CD14-positive monocyte (primary cell): ENCODE results near the gene MLC1. TPM values are rescaled to one million over a fixed set of nuclear protein-coding genes. Genes with fewer than 3 reads are reported as not detected.

Source experiments
- DNase-seq, 3 donors: peaks; one replicate each; pipeline ENCODE4 v3.0.0-alpha.2; 2011 to 2022
- H2AFZ ChIP-seq: 2 replicates; pipeline ENCODE4 v1.6.0; 2012; ENCODE audit warnings: mild to moderate bottlenecking, low read depth, low read length, inconsistent platforms; ENCODE audit not compliant: insufficient read depth, poor library complexity, severe bottlenecking
- H3K27ac ChIP-seq, 2 donors: 1 replicate in 1 of 2; 2 replicates in 1 of 2; pipeline ENCODE4 v1.5.1; 2012 to 2013; ENCODE audit warnings: low read length in 2 of 2, control low read depth in 1 of 2, inconsistent platforms in 1 of 2, low read depth in 1 of 2, mild to moderate bottlenecking in 1 of 2
- H3K27me3 ChIP-seq, 2 donors: one replicate each; pipeline versions ENCODE4 v1.6.0 to v1.6.1; 2011 to 2013; ENCODE audit warnings: low read length in 2 of 2; ENCODE audit not compliant: control insufficient read depth in 2 of 2, insufficient read depth in 2 of 2
- H3K36me3 ChIP-seq, 2 donors: replicated peaks in 1 of 2; 1 replicate in 1 of 2; 2 replicates in 1 of 2; pipeline versions ENCODE4 v1.5.1 to v1.6.1; 2012 to 2013; ENCODE audit warnings: low read length in 2 of 2, control low read depth in 1 of 2, inconsistent platforms in 1 of 2, mild to moderate bottlenecking in 1 of 2; ENCODE audit not compliant: insufficient read depth in 2 of 2, control insufficient read depth in 1 of 2
- H3K4me1 ChIP-seq, 2 donors: 1 replicate in 1 of 2; 2 replicates in 1 of 2; pipeline versions ENCODE4 v1.5.1 to v1.6.1; 2012 to 2013; ENCODE audit warnings: low read length in 2 of 2, control low read depth in 1 of 2, inconsistent platforms in 1 of 2, mild to moderate bottlenecking in 1 of 2, moderate library complexity in 1 of 2; ENCODE audit not compliant: insufficient read depth in 2 of 2, control insufficient read depth in 1 of 2
- H3K4me2 ChIP-seq: replicated peaks from 2 replicates; pipeline ENCODE3; 2012; ENCODE audit warnings: low read length, moderate library complexity, mild to moderate bottlenecking; ENCODE audit not compliant: poor library complexity, severe bottlenecking; ENCODE audit errors: extremely low read depth
- H3K4me3 ChIP-seq, 3 experiments: fragments of 200-600 bp in 1 of 3; sonication (generic) in 1 of 3; replicated peaks in 1 of 3; 1 replicate in 2 of 3; 2 replicates in 1 of 3; pipeline ENCODE4 v1.5.1; 2011 to 2013; ENCODE audit warnings: low read length in 3 of 3, mild to moderate bottlenecking in 3 of 3, control low read depth in 2 of 3, low read depth in 2 of 3, inconsistent platforms in 1 of 3, moderate library complexity in 1 of 3
- H3K79me2 ChIP-seq: 2 replicates; pipeline ENCODE4 v1.6.0; 2012; ENCODE audit warnings: mild to moderate bottlenecking, control low read depth, inconsistent platforms, low read length, moderate library complexity; ENCODE audit not compliant: insufficient read depth
- H3K9ac ChIP-seq: 2 replicates; pipeline ENCODE4 v1.6.0; 2017; ENCODE audit warnings: low read length, mild to moderate bottlenecking; ENCODE audit not compliant: insufficient read depth, poor library complexity, severe bottlenecking
- H3K9me3 ChIP-seq, 2 donors: replicated peaks in 1 of 2; 1 replicate in 1 of 2; 2 replicates in 1 of 2; pipeline versions ENCODE4 v1.5.1 to v1.6.1; 2012 to 2013; ENCODE audit warnings: low read length in 2 of 2, control low read depth in 1 of 2; ENCODE audit not compliant: control insufficient read depth in 1 of 2, insufficient read depth in 1 of 2
- H4K20me1 ChIP-seq: 2 replicates; pipeline ENCODE4 v1.6.0; 2012; ENCODE audit warnings: mild to moderate bottlenecking, low read length, control low read depth, moderate library complexity; ENCODE audit not compliant: insufficient read depth
- H3K27ac Mint-ChIP-seq, 7 donors: one replicate each; pipeline ENCODE4 v1.8.0; 2020; ENCODE audit warnings: mild to moderate bottlenecking in 7 of 7, mixed read lengths in 7 of 7, moderate library complexity in 6 of 7, inconsistent platforms in 2 of 7
- H3K27me3 Mint-ChIP-seq, 3 donors: one replicate each; pipeline ENCODE4 v1.8.0; 2021 to 2022; ENCODE audit warnings: low read depth in 3 of 3, mild to moderate bottlenecking in 3 of 3, mixed read lengths in 3 of 3, moderate library complexity in 3 of 3, inconsistent platforms in 1 of 3
- H3K36me3 Mint-ChIP-seq, 2 donors: one replicate each; pipeline ENCODE4 v1.8.0; 2020; ENCODE audit warnings: mixed read lengths in 2 of 2, inconsistent platforms in 1 of 2, mild to moderate bottlenecking in 1 of 2
- H3K4me1 Mint-ChIP-seq: one replicate; pipeline ENCODE4 v1.8.0; 2020; ENCODE audit warnings: mild to moderate bottlenecking, mixed read lengths
- H3K4me3 Mint-ChIP-seq, 2 donors: one replicate each; pipeline ENCODE4 v1.8.0; 2020; ENCODE audit warnings: mild to moderate bottlenecking in 2 of 2, mixed read lengths in 2 of 2, moderate library complexity in 1 of 2
- H3K9me3 Mint-ChIP-seq, 7 donors: one replicate each; pipeline ENCODE4 v1.8.0; 2020 to 2022; ENCODE audit warnings: mixed read lengths in 7 of 7, mild to moderate bottlenecking in 6 of 7, moderate library complexity in 6 of 7, inconsistent platforms in 2 of 7
- CTCF ChIP-seq: fragments of 200-600 bp; IDR thresholded peaks from one replicate; pipeline ENCODE4 v1.8.0; 2022; ENCODE audit warnings: antibody characterized with exemption, mild to moderate bottlenecking
- WGBS: methylation state at CpG from one replicate; pipeline ENCODE4 v1.1.5; 2013; ENCODE audit warnings: missing lambda C conversion rate; ENCODE audit not compliant: insufficient coverage; 5-methylcytosine and 5-hydroxymethylcytosine counted together
- intact Hi-C, 2 donors: fragments of 100-400 bp; cut with micrococcal nuclease; formaldehyde crosslinking; loops; one replicate each; pipeline versions ENCODE4 v1.15.0 to v1.15.1; 2023
- polyA plus RNA-seq, 3 donors: library from polyadenylated mRNA; depleted of rRNA in 1 of 3; unstranded in 2 of 3; stranded (reverse) in 1 of 3; fragments of 300-500 nt in 2 of 3; fragments of >200 nt in 1 of 3; fragmentation: Illumina TruSeq in 2 of 3; gene quantifications; 1 replicate in 2 of 3; 2 replicates in 1 of 3; pipeline ENCODE4 v1.2.3, GENCODE V29; 2012 to 2021

MLC1 gene
- polyA plus RNA-seq, 3 donors = 1.6 to 3.6 (median 1.8) TPM

GRCh38 chr22:50121202-50121740 lies 36.0 kb upstream of the MLC1 start:
- H3K27ac Mint-ChIP-seq = no peak overlapping the region
- H3K4me1 Mint-ChIP-seq = peaks cover 13% of the 10 kb centered on the region
- peaks cover 0 to 4% of the 10 kb centered on the region in 2 donors for H3K4me1 ChIP-seq
- DNase-seq = no peak
- intact Hi-C loops = no loop called here
- no peak overlapping the region for H3K4me3 Mint-ChIP-seq
- H3K36me3 ChIP-seq = no peaks in the 10 kb centered on the region
- no peak overlapping the region for H2AFZ ChIP-seq
- H3K27me3 ChIP-seq = no peaks in the 10 kb centered on the region
- no peaks in the 10 kb centered on the region for H4K20me1 ChIP-seq
- no peak overlapping the region for H3K9ac ChIP-seq
- H3K9me3 Mint-ChIP-seq = peaks cover 10 to 30% (median 19%) of the 10 kb centered on the region in 7 donors
- no peak overlapping the region for H3K27ac ChIP-seq
- H3K27me3 Mint-ChIP-seq = peaks cover 0 to 2% (median 2%) of the 10 kb centered on the region in 3 donors
- TF ChIP-seq CTCF = no peak
- peaks cover 16% of the 10 kb centered on the region in 2 donors for H3K9me3 ChIP-seq
- H3K36me3 Mint-ChIP-seq = no peaks in the 10 kb centered on the region
- H3K4me2 ChIP-seq = no peak overlapping the region
- no peak overlapping the region for H3K4me3 ChIP-seq
- WGBS = 90% methylated on average over 10 of the region's 11 CpGs
- H3K79me2 ChIP-seq = no peaks in the 10 kb centered on the region

- H2AFZ ChIP-seq = no peak overlapping the region
These were observed 34.6 kb upstream of the MLC1 start for GRCh38 chr22:50119768-50120251.

More at GRCh38 chr22:50119768-50120251, 34.6 kb upstream of the MLC1 start:
- no peak overlapping the region for H3K27ac ChIP-seq
- no peaks in the 10 kb centered on the region for H3K27me3 ChIP-seq
- no peak for DNase-seq
- no peak for TF ChIP-seq CTCF
- H4K20me1 ChIP-seq = no peaks in the 10 kb centered on the region
- H3K27ac Mint-ChIP-seq = no peak overlapping the region
- 73% methylated on average over 4 of the region's 6 CpGs for WGBS
- intact Hi-C loops = no loop called here
- peaks cover 10 to 27% (median 19%) of the 10 kb centered on the region in 7 donors for H3K9me3 Mint-ChIP-seq
- peaks cover 0 to 4% of the 10 kb centered on the region in 2 donors for H3K4me1 ChIP-seq
- no peaks in the 10 kb centered on the region for H3K79me2 ChIP-seq
- no peak overlapping the region for H3K4me3 ChIP-seq
- peaks cover 16% of the 10 kb centered on the region in 2 donors for H3K9me3 ChIP-seq
- no peak overlapping the region for H3K4me3 Mint-ChIP-seq
- H3K4me1 Mint-ChIP-seq = peaks cover 13% of the 10 kb centered on the region
- H3K36me3 ChIP-seq = no peaks in the 10 kb centered on the region
- no peak overlapping the region for H3K9ac ChIP-seq
- no peaks in the 10 kb centered on the region for H3K36me3 Mint-ChIP-seq
- H3K27me3 Mint-ChIP-seq = peaks cover 0 to 2% (median 2%) of the 10 kb centered on the region in 3 donors
- H3K4me2 ChIP-seq = no peak overlapping the region
